Left colon (tissue), 2 donors: ENCODE data around the gene PDE4D. TPM values are rescaled to one million over a fixed set of nuclear protein-coding genes. Genes with fewer than 3 reads are reported as not detected.

Experiments used
- ATAC-seq: fragments of 200-7000 bp; cut with Tn5 transposase; one replicate; pipeline ENCODE4 v1.9.1; 2020; ENCODE audit warnings: mild to moderate bottlenecking, moderate library complexity
- DNase-seq, 2 donors: peaks; one replicate each; pipeline ENCODE4 v3.0.0-alpha.2; 2020
- intact Hi-C, 2 donors: fragments of 100-400 bp; cut with DNase I in 1 of 2; cut with micrococcal nuclease in 1 of 2; formaldehyde crosslinking; loops; one replicate each; pipeline versions ENCODE4 v1.11.2 to v1.14.0; 2022; cut with DNase I, micrococcal nuclease
- total RNA-seq, 2 donors: library from RNA; stranded (reverse); fragmentation: NEBNext Ultra II Directional; extraction: Animal tissue kit (Norgen Biotek cat#: 25700); gene quantifications; one replicate each; pipeline ENCODE4 v1.2.1, GENCODE V29; 2021
- donor health status: DM: no; HTN: no; CAD: no.
- donor health status: DM: yes; HTN: yes; CAD: no.

PDE4D gene
- total RNA-seq, 2 donors from 2014 or later, result 50.6 to 67.8 TPM

GRCh38 chr5:59361454-59361853 is 532.1 kb downstream of the PDE4D start:
- no peak for DNase-seq
- ATAC-seq, result peak; percentile 33
- intact Hi-C loops, result no loop called here

DNA sequence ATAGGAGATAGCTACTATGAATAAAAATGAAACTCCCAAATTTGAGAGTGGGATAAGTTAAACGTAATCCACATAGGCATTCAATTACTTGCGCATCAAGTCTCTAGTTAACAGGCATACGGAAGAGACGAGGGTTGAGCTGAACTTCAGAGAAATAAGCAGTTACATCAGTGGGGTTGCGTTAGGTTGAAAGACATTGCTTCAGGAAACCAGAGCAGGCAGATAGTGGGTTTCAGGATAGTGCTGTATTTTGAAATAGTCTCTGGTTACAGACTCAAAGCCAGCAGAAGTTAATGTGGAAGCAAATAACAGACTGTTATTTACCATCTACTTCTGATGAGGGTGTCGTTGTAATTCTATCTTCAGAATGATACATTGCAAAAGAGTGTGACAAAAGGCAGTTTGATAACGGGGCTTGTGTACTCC is 533.4 kb downstream of the PDE4D start:
- DNase-seq (no peak), ATAC-seq (no peak)
- intact Hi-C loops, result no loop called here

GRCh38 chr5:59358005-59358861 is 535.3 kb downstream of the PDE4D start:
- peak in 1 of 2 donors; percentile 36 for DNase-seq
- intact Hi-C loops, result no loop called here
- peak; percentile 33 for ATAC-seq

DNA sequence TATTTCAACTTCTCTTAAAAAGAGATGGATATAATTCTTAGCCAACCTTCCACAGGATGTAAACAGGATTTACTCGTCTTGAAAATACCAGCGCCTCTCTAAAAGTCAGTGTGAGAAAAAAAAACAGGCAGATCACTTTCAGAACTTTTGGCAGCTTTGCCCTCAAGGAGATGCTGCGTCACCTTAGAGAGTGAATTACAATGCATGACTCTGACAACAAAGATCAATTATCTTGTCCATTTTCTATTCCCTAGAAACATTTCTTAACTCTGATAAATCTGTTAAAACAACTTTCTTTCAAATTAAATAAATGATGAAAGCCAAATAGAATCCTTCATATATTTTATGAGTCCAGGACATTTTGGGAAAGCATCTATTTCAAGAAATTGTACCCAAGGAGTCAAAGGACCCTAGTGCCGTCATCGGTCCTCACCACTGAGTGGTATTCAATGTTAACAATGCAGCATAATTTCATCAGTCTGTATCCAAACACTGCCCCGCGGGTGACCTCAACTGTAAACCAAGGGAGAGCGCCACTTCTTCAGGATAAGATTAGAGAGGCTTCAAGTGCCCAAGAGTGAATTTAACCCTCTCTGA is 536.0 kb downstream of the PDE4D start:
- ATAC-seq (no peak), DNase-seq (no peak)
- intact Hi-C loops, result no loop called here

GRCh38 chr5:59356813-59357380 is 536.6 kb downstream of the PDE4D start:
- intact Hi-C loops, result no loop called here
- peak; percentile 21 for ATAC-seq
- DNase-seq, result no peak

GRCh38 chr5:59354811-59355210 is 538.7 kb downstream of the PDE4D start:
- no peak for ATAC-seq
- no peak for DNase-seq
- intact Hi-C loops, result no loop called here

- ATAC-seq (no peak), DNase-seq (no peak)
- intact Hi-C loops, result no loop called here
Observed at GRCh38 chr5:59354274-59354673, 539.3 kb downstream of the PDE4D start.

GRCh38 chr5:59351076-59351794 is 542.3 kb downstream of the PDE4D start:
- DNase-seq, result no peak
- ATAC-seq, result no peak
- intact Hi-C loops, result no loop called here

GRCh38 chr5:59348189-59348588 is 545.3 kb downstream of the PDE4D start:
- peak; percentile 45 for ATAC-seq
- DNase-seq, result no peak
- intact Hi-C loops, result no loop called here

- intact Hi-C loops, result no loop called here
- no peak for ATAC-seq
- DNase-seq, result no peak
Observed at GRCh38 chr5:59346982-59347381, 546.5 kb downstream of the PDE4D start.

GRCh38 chr5:59346514-59346913 is 547.0 kb downstream of the PDE4D start:
- intact Hi-C loops, result no loop called here
- ATAC-seq, result no peak

GRCh38 chr5:59342181-59342580 is 551.3 kb downstream of the PDE4D start:
- intact Hi-C loops, result no loop called here
- ATAC-seq, result no peak

More at GRCh38 chr5:59346514-59346913, 547.0 kb downstream of the PDE4D start:
- DNase-seq, result no peak

DNA sequence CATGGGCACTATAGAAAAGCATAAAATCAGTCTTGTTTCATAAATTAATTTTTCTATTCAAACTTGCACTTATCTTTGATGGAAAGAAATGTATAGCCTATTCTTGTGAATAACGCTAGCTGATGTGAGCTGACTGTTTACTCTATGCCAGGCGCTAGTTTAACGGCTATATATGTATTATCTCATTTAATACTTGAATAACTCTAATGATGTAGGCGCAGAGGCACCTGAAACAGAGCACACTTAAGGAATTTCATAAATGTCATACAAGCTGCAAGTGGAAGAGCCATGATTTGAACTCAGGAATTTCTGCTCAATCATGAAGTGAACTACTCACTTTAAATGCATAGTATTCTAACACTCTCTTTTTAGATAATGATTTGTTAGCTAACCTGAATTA is 551.8 kb downstream of the PDE4D start:
- DNase-seq (no peak), ATAC-seq (no peak)
- intact Hi-C loops, result no loop called here

More at GRCh38 chr5:59342181-59342580, 551.3 kb downstream of the PDE4D start:
- no peak for DNase-seq

- DNase-seq, result no peak
- intact Hi-C loops, result no loop called here
- ATAC-seq, result no peak
Observed at GRCh38 chr5:59341155-59341554, 552.4 kb downstream of the PDE4D start.

DNA sequence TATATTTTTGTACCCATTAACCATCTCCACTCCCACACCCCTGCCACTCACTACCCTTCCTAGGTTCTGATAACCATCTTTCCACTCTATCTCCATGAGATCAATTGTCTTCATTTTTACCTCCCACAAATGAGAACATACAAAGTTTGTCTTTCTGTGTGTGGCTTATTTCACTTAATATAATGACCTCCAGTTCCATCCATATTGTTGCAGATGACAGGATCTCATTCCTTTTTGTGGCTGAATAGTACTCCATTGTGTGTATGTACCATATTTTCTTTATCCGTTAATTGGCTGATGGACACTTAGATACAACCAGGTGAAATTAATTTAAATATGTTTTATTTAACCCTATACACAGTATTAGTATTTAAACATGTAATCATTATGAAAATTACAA is 552.9 kb downstream of the PDE4D start:
- intact Hi-C loops, result no loop called here
- ATAC-seq (no peak), DNase-seq (no peak)

- intact Hi-C loops, result no loop called here
- ATAC-seq (no peak), DNase-seq (no peak)
Observed at GRCh38 chr5:59337240-59337639, 556.3 kb downstream of the PDE4D start.

GRCh38 chr5:59335544-59335943 is 558.0 kb downstream of the PDE4D start:
- intact Hi-C loops, result no loop called here
- no peak for DNase-seq
- no peak for ATAC-seq

GRCh38 chr5:59333416-59333815 is 560.1 kb downstream of the PDE4D start:
- intact Hi-C loops, result no loop called here
- DNase-seq (no peak), ATAC-seq (no peak)

DNA sequence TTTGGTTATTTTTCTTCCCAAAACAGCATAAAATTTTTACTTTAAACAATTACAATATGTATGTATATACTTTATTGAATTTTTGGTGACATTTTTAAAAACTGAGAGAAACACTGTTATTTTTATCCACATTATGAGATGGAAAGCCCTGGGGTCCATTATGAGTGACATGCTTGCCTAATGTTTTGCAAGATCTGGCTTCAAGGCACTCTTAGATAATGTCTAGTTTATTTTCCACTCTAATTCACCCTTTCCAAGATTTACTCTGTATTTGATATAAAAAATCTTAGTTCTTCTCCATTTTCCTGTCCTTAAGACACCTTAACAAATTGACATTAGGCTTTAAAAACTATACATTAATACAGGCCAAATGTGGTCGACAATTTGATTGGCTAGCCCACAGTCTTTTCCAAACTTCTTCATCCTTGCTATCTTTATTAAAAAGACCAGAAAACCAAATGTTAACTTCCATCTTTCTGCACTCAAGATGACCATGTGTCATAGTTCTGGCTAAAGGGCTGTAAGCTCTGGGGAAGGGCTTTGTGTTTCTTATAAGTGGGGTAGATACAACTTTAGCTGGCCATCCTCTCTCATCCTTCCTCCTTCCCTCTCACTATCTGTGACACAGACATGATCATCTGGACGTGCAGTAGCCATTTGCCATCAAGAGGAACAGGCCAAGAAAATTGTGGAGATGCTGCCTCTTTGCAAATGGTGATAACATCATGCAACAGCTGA is 561.1 kb downstream of the PDE4D start:
- DNase-seq, result no peak
- intact Hi-C loops, result no loop called here
- ATAC-seq, result no peak
